PC-9 (cell line): ENCODE data around the gene RASL12. TPM values are rescaled to one million over a fixed set of nuclear protein-coding genes. Genes with fewer than 3 reads are reported as not detected.

ENCODE experiments used
- BruUV-seq: library from RNA; stranded (reverse); fragments of 400-500 nt; replicated peaks from 2 replicates; lab custom pipeline; 2021; lab: Mats Ljungman, UMichigan
- CTCF ChIA-PET: fragments of 300-600 bp; sonication (Branson Sonifier 250); formaldehyde crosslinking; loops from one replicate; lab custom pipeline; 2022; ENCODE audit warnings: antibody characterized with exemption; lab: Charles Lee
- POLR2A ChIA-PET: fragments of 300-600 bp; sonication (Branson Sonifier 250); formaldehyde crosslinking; loops from one replicate; lab custom pipeline; 2022; ENCODE audit warnings: antibody characterized with exemption; ENCODE audit not compliant: unreplicated experiment; lab: Charles Lee
- DNase-seq, 2 experiments: peaks; one replicate each; pipeline versions ENCODE4 v3.0.0 to v3.0.0-alpha.2; 2015 to 2022; ENCODE audit warnings: mixed read lengths in 1 of 2
- H2AFZ ChIP-seq: fragments of 200-600 bp; sonication (generic); 2 replicates; pipeline ENCODE4 v1.8.1; 2017; ENCODE audit warnings: antibody characterized with exemption
- H3F3A ChIP-seq: fragments of 200-600 bp; sonication (generic); 2 replicates; pipeline ENCODE4 v1.8.1; 2017; ENCODE audit warnings: antibody characterized with exemption, mild to moderate bottlenecking, low read depth; ENCODE audit not compliant: insufficient read depth
- H3K27ac ChIP-seq: fragments of 200-600 bp; sonication (generic); 2 replicates; pipeline ENCODE4 v1.6.1; 2016; ENCODE audit warnings: mixed run types
- H3K27me3 ChIP-seq: fragments of 200-600 bp; sonication (generic); 2 replicates; pipeline ENCODE4 v1.6.1; 2016; ENCODE audit warnings: low read depth, mixed run types; ENCODE audit not compliant: insufficient read depth
- H3K36me3 ChIP-seq: fragments of 200-600 bp; sonication (generic); 2 replicates; pipeline ENCODE4 v1.6.1; 2016; ENCODE audit warnings: low read depth, mixed run types
- H3K4me1 ChIP-seq: fragments of 200-600 bp; sonication (generic); replicated peaks from 2 replicates; pipeline ENCODE4 v1.6.1; 2016; ENCODE audit warnings: mixed run types; ENCODE audit not compliant: insufficient read depth
- H3K4me2 ChIP-seq: fragments of 200-600 bp; sonication (generic); 2 replicates; pipeline ENCODE4 v1.6.1; 2017; ENCODE audit warnings: mixed run types
- H3K4me3 ChIP-seq: fragments of 200-600 bp; sonication (generic); 2 replicates; pipeline ENCODE4 v1.6.1; 2016; ENCODE audit warnings: mixed run types
- H3K79me2 ChIP-seq: fragments of 200-600 bp; sonication (generic); 2 replicates; pipeline ENCODE4 v1.6.1; 2017; ENCODE audit warnings: low read depth, mixed run types
- H3K9me2 ChIP-seq: fragments of 200-600 bp; sonication (generic); 2 replicates; pipeline ENCODE4 v1.8.1; 2017; ENCODE audit warnings: mild to moderate bottlenecking; ENCODE audit not compliant: insufficient read depth
- H3K9me3 ChIP-seq: fragments of 200-600 bp; sonication (generic); 2 replicates; pipeline ENCODE4 v1.8.1; 2016; ENCODE audit warnings: low read depth; ENCODE audit not compliant: insufficient read depth
- H4K20me1 ChIP-seq: fragments of 200-600 bp; sonication (generic); 2 replicates; pipeline ENCODE4 v1.8.1; 2017; ENCODE audit not compliant: insufficient read depth
- CTCF ChIP-seq: fragments of 200-600 bp; sonication (generic); conservative IDR thresholded peaks from 2 replicates; pipeline ENCODE4 v1.6.1; 2017; ENCODE audit warnings: mixed run types, antibody characterized with exemption, mild to moderate bottlenecking, moderate library complexity
- EZH2 ChIP-seq: fragments of 200-600 bp; sonication (generic); IDR thresholded peaks from 2 replicates; pipeline ENCODE4 v1.8.0; 2017; ENCODE audit warnings: antibody characterized with exemption, low read depth
- intact Hi-C: fragments of 100-400 bp; cut with micrococcal nuclease; formaldehyde crosslinking; loops from one replicate; pipeline ENCODE4 v1.10.0; 2022; ENCODE audit not compliant: unreplicated experiment
- total RNA-seq: library from RNA; stranded (reverse); gene quantifications from 2 replicates; pipeline ENCODE4 v1.2.3, GENCODE V29; 2021

RASL12 gene
- total RNA-seq, 1 experiment from 2014 or later, result not detected

GRCh38 chr15:65069779-65070546, 2.2 kb upstream of the RASL12 start:
- ChIA-PET CTCF (no interaction called here), POLR2A (no interaction called here)
- Histone ChIP-seq H2AFZ (no peak overlapping the region), H4K20me1 (no peaks in the 10 kb centered on the region), H3K79me2 (no peaks in the 10 kb centered on the region), H3K9me2 (no peaks in the 10 kb centered on the region), H3K36me3 (no peaks in the 10 kb centered on the region), H3F3A (no peaks in the 10 kb centered on the region), H3K4me2 (no peak overlapping the region), H3K27ac (no peak overlapping the region), H3K9me3 (no peaks in the 10 kb centered on the region), H3K27me3 (no peaks in the 10 kb centered on the region; the same call in 1 of the 2 replicates), H3K4me3 (no peak overlapping the region), H3K4me1 (no peaks in the 10 kb centered on the region)
- no peak for TF ChIP-seq EZH2
- no peak for TF ChIP-seq CTCF
- intact Hi-C loops, result no loop called here
- no peak for DNase-seq
- BruUV-seq, result no TSS peak

- no peaks in the 10 kb centered on the region; the same call in 1 of the 2 replicates for H3K27me3 ChIP-seq
- no peaks in the 10 kb centered on the region for H4K20me1 ChIP-seq
- H3K36me3 ChIP-seq, result no peaks in the 10 kb centered on the region
- H3K4me1 ChIP-seq, result no peaks in the 10 kb centered on the region
- ChIA-PET POLR2A (no interaction called here), CTCF (interaction anchor here (0.7 kb wide), 1 partner anchor 207 kb away, joined by 4 read pairs; no protein-coding TSS in a partner anchor)
- no TSS peak for BruUV-seq
- H3K27ac ChIP-seq, result no peak overlapping the region
- TF ChIP-seq CTCF (no peak), EZH2 (no peak)
- no peak overlapping the region for H2AFZ ChIP-seq
- intact Hi-C loops, result no loop called here
- H3F3A ChIP-seq, result no peaks in the 10 kb centered on the region
- H3K9me2 ChIP-seq, result no peaks in the 10 kb centered on the region
- no peaks in the 10 kb centered on the region for H3K9me3 ChIP-seq
- H3K4me2 ChIP-seq, result no peak overlapping the region
- H3K79me2 ChIP-seq, result no peaks in the 10 kb centered on the region
- no peak overlapping the region for H3K4me3 ChIP-seq
- DNase-seq, result no peak
These were observed 1.4 kb upstream of the RASL12 start for GRCh38 chr15:65069179-65069578.

- no peak overlapping the region for H2AFZ ChIP-seq
- no peaks in the 10 kb centered on the region for H3K9me2 ChIP-seq
- TF ChIP-seq CTCF, result no peak
- no peak for TF ChIP-seq EZH2
- H3K4me3 ChIP-seq, result no peak overlapping the region
- H3K79me2 ChIP-seq, result no peaks in the 10 kb centered on the region
- no peak overlapping the region for H3K27ac ChIP-seq
- no peaks in the 10 kb centered on the region for H3K9me3 ChIP-seq
- no peak for DNase-seq
- no peaks in the 10 kb centered on the region for H3F3A ChIP-seq
- H3K4me1 ChIP-seq, result no peaks in the 10 kb centered on the region
- POLR2A ChIA-PET, result interaction anchor here (0.6 kb wide), 1 partner anchor 19 kb away, joined by 7 read pairs; no protein-coding TSS in a partner anchor
- no peaks in the 10 kb centered on the region; the same call in 1 of the 2 replicates for H3K27me3 ChIP-seq
- H3K4me2 ChIP-seq, result no peak overlapping the region
- intact Hi-C loops, result no loop called here
- BruUV-seq, result no TSS peak
- no peaks in the 10 kb centered on the region for H4K20me1 ChIP-seq
- H3K36me3 ChIP-seq, result no peaks in the 10 kb centered on the region
- CTCF ChIA-PET, result interaction anchor here (0.6 to 0.7 kb wide), 2 partner anchors 13 to 207 kb away, joined by 3 to 4 read pairs; no protein-coding TSS in a partner anchor
These were observed 605 bp upstream of the RASL12 start for GRCh38 chr15:65068403-65068788.
